GM19397 (cell line): ENCODE measurements around the gene FGF19.

Experiments
- ATAC-seq: cut with Tn5 transposase; IDR thresholded peaks from one replicate; pipeline ENCODE4 v1.9.1; 2021; ENCODE audit warnings: mild to moderate bottlenecking, moderate library complexity; ENCODE audit not compliant: unreplicated experiment

Gene FGF19

GRCh38 chr11:69657911-69658625 is 45.8 kb downstream of the FGF19 start:
- no peak for ATAC-seq

GRCh38 chr11:69657456-69657910 is 46.3 kb downstream of the FGF19 start:
- ATAC-seq = no peak

- no peak for ATAC-seq
These were observed 47.0 kb downstream of the FGF19 start for GRCh38 chr11:69656536-69657455.

- no peak for ATAC-seq
These were observed 48.1 kb downstream of the FGF19 start for GRCh38 chr11:69655479-69656428.

GRCh38 chr11:69654660-69655478 is 49.0 kb downstream of the FGF19 start:
- no peak for ATAC-seq

- no peak for ATAC-seq
These were observed 49.7 kb downstream of the FGF19 start for GRCh38 chr11:69654001-69654659.

GRCh38 chr11:69653406-69653960 is 50.3 kb downstream of the FGF19 start:
- no peak for ATAC-seq

GRCh38 chr11:69652999-69653398 is 50.8 kb downstream of the FGF19 start:
- ATAC-seq = no peak

- ATAC-seq = no peak
These were observed 51.8 kb downstream of the FGF19 start for GRCh38 chr11:69651834-69652620.

- ATAC-seq = no peak
These were observed 52.9 kb downstream of the FGF19 start for GRCh38 chr11:69650832-69651344.

- ATAC-seq = no peak
These were observed 53.6 kb downstream of the FGF19 start for GRCh38 chr11:69650081-69650831.

- ATAC-seq = no peak
These were observed 54.3 kb downstream of the FGF19 start for GRCh38 chr11:69649576-69649900.

- ATAC-seq = no peak
These were observed 54.9 kb downstream of the FGF19 start for GRCh38 chr11:69648679-69649575.
